RWPE2 (cell line): ENCODE results near the gene SLC16A10.

Experiments used
- ATAC-seq: fragments of 200-7000 bp; cut with Tn5 transposase; 3 replicates; pipeline ENCODE4 v1.9.1; 2021; ENCODE audit warnings: low read depth
- DNase-seq: peaks from one replicate; pipeline ENCODE4 v3.0.0-alpha.2; 2020; ENCODE audit warnings: low spot score
- H3K27ac ChIP-seq: fragments of 450-650 bp; 2 replicates; pipeline ENCODE4 v1.5.1; 2017; ENCODE audit warnings: mild to moderate bottlenecking; ENCODE audit not compliant: poor library complexity, severe bottlenecking
- H3K27me3 ChIP-seq: fragments of 250-450 bp; sonication (Bioruptor Pico); 2 replicates; pipeline ENCODE4 v1.5.1; 2021; ENCODE audit warnings: mild to moderate bottlenecking, moderate library complexity; ENCODE audit not compliant: insufficient read depth, poor library complexity, severe bottlenecking
- H3K36me3 ChIP-seq: fragments of 250-450 bp; sonication (Bioruptor Pico); 2 replicates; pipeline ENCODE4 v1.5.1; 2020; ENCODE audit warnings: low read depth, mild to moderate bottlenecking, moderate library complexity
- H3K4me1 ChIP-seq: fragments of 250-450 bp; sonication (Bioruptor Pico); 2 replicates; pipeline ENCODE4 v1.5.1; 2021; ENCODE audit warnings: mild to moderate bottlenecking, moderate library complexity; ENCODE audit not compliant: insufficient read depth, poor library complexity, severe bottlenecking
- H3K4me3 ChIP-seq: fragments of 250-450 bp; sonication (Bioruptor Pico); 2 replicates; pipeline ENCODE4 v1.5.1; 2021; ENCODE audit warnings: mild to moderate bottlenecking, moderate library complexity; ENCODE audit not compliant: severe bottlenecking
- H3K9me3 ChIP-seq: fragments of 250-450 bp; sonication (Bioruptor Pico); 2 replicates; pipeline ENCODE4 v1.5.1; 2021; ENCODE audit warnings: mild to moderate bottlenecking, moderate library complexity; ENCODE audit not compliant: severe bottlenecking
- CTCF ChIP-seq: fragments of 450-650 bp; IDR thresholded peaks from one replicate; pipeline ENCODE4 v1.5.1; 2017; ENCODE audit warnings: mild to moderate bottlenecking, moderate library complexity; ENCODE audit not compliant: poor library complexity, severe bottlenecking

SLC16A10 gene

GRCh38 chr6:111204881-111205280, 117.6 kb downstream of the SLC16A10 start:
- Histone ChIP-seq H3K36me3 (no peaks in the 10 kb centered on the region), H3K27me3 (no peaks in the 10 kb centered on the region), H3K4me3 (no peak overlapping the region), H3K4me1 (no peaks in the 10 kb centered on the region), H3K9me3 (no peaks in the 10 kb centered on the region), H3K27ac (no peak overlapping the region)
- no peak for TF ChIP-seq CTCF
- DNase-seq (no peak), ATAC-seq (no peak)

- Histone ChIP-seq H3K27ac (no peak overlapping the region), H3K4me3 (no peak overlapping the region), H3K36me3 (no peaks in the 10 kb centered on the region), H3K27me3 (no peaks in the 10 kb centered on the region), H3K4me1 (no peaks in the 10 kb centered on the region), H3K9me3 (no peaks in the 10 kb centered on the region)
- no peak for TF ChIP-seq CTCF
- no peak for DNase-seq
- ATAC-seq = no peak
Observed at GRCh38 chr6:111205502-111205901, 118.2 kb downstream of the SLC16A10 start.

DNA sequence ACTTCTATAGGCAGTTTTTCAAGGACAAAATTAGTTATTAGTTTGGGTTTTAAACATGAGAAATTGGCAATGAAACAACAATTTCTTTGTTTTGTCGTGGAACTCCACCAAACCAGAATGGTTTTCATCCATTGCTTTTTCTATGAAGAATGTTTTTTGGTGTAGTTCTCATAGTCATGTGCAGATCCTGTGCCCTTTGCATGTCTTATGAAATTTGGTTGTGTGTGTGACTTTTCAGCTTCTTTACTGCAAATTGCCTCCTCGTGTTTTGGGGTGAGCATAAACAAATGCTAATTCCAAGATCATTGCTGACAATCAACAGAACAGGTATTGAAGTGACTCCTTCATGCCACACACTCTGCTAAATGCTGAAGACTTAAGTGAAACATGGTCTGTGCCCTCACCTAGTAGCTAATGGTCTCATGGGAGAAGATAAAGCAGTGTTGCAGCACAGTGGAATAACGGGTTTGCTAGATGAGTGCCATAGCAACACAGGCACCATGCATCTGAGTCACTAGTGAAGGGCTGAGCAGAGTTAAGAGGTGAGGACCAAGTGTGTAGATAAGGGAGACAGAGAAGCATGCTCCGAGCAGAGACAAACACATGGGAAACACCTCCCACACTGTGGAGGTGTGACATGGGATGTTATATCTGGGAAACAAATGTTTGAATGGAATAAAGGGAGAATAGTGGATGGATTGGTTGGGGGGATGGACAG, 120.0 kb downstream of the SLC16A10 start:
- Histone ChIP-seq H3K9me3 (no peaks in the 10 kb centered on the region), H3K27ac (no peak overlapping the region), H3K4me3 (no peak overlapping the region), H3K27me3 (no peaks in the 10 kb centered on the region), H3K36me3 (no peaks in the 10 kb centered on the region), H3K4me1 (no peaks in the 10 kb centered on the region)
- ATAC-seq (no peak), DNase-seq (no peak)
- TF ChIP-seq CTCF = no peak

GRCh38 chr6:111208933-111209332, 121.6 kb downstream of the SLC16A10 start:
- TF ChIP-seq CTCF = no peak
- no peaks in the 10 kb centered on the region for H3K9me3 ChIP-seq
- H3K4me1 ChIP-seq = no peaks in the 10 kb centered on the region
- no peak overlapping the region for H3K27ac ChIP-seq
- DNase-seq (no peak), ATAC-seq (no peak)
- no peak overlapping the region for H3K4me3 ChIP-seq
- H3K36me3 ChIP-seq = no peaks in the 10 kb centered on the region
- H3K27me3 ChIP-seq = no peaks in the 10 kb centered on the region

- Histone ChIP-seq H3K4me1 (no peaks in the 10 kb centered on the region), H3K4me3 (no peak overlapping the region), H3K27ac (no peak overlapping the region), H3K9me3 (no peaks in the 10 kb centered on the region), H3K36me3 (no peaks in the 10 kb centered on the region), H3K27me3 (no peaks in the 10 kb centered on the region)
- DNase-seq = no peak
- TF ChIP-seq CTCF = peak; percentile 86
- ATAC-seq = peak; percentile 69; the same call in 2 of the 3 replicates
Observed at GRCh38 chr6:111210194-111210728, 123.0 kb downstream of the SLC16A10 start.
